Measurements from ENCODE around the gene TSPAN18. TPM values are rescaled to one million over a fixed set of nuclear protein-coding genes. Genes with fewer than 3 reads are reported as not detected.

Gene TSPAN18
- total RNA-seq, 1 experiment from 2014 or later = 18.3 TPM

GRCh38 chr11:44790211-44790610 is 63.4 kb downstream of the TSPAN18 start:
- no peaks in the 10 kb centered on the region for H3K4me1 ChIP-seq (ENCODE audit: control insufficient read depth in 1 of 2, insufficient read depth in 2 of 2, low read length in 2 of 2)
- no TSS peak for BruUV-seq (replicated peaks)
- no peaks in the 10 kb centered on the region for H3K9me2 ChIP-seq (ENCODE audit: insufficient read depth)
- no peak overlapping the region for H3K27ac ChIP-seq (ENCODE audit: low read depth, low read length)
- no peak overlapping the region for H3K4me3 ChIP-seq (replicated peaks in 1 of 2; ENCODE audit: low read depth in 1 of 2, low read length in 2 of 2)
- intact Hi-C loops (cut with micrococcal nuclease) = no loop called here
- no peak overlapping the region for H3K9ac ChIP-seq (ENCODE audit: low read length)
- no peaks in the 10 kb centered on the region for H3K79me2 ChIP-seq (ENCODE audit: insufficient read depth, low read length)
- POLR2A ChIA-PET = no interaction called here
- H4K20me1 ChIP-seq (ENCODE audit: insufficient read depth) = no peaks in the 10 kb centered on the region
- no peaks in the 10 kb centered on the region for H3K9me3 ChIP-seq (ENCODE audit: control insufficient read depth in 1 of 2, insufficient read depth in 1 of 2, low read depth in 1 of 2, low read length in 2 of 2)
- H3K36me3 ChIP-seq (ENCODE audit: control insufficient read depth in 1 of 2, insufficient read depth in 2 of 2, low read length in 2 of 2) = no peaks in the 10 kb centered on the region
- RAD21 ChIA-PET (ENCODE audit: low non-redundant PET in 1 of 2, low total read pairs in 2 of 2, uncharacterized antibody in 2 of 2, unreplicated experiment in 2 of 2) = no interaction called here
- TF ChIP-seq CEBPB (IDR thresholded peaks at IDR 0.05; ENCODE audit: low read depth) (no peak), SIN3A (IDR thresholded peaks at IDR 0.05; ENCODE audit: low read depth) (no peak), REST (IDR thresholded peaks at IDR 0.05; ENCODE audit: low read depth) (no peak), RAD21 (IDR thresholded peaks at IDR 0.05; ENCODE audit: low read depth) (no peak), EGR1 (IDR thresholded peaks at IDR 0.05; ENCODE audit: low read depth) (no peak), EZH2phosphoT487 (IDR thresholded peaks at IDR 0.05; ENCODE audit: borderline replicate concordance) (no peak), FOSL1 (IDR thresholded peaks at IDR 0.05; ENCODE audit: low read depth) (no peak), ZFX (IDR thresholded peaks at IDR 0.05) (no peak), ELF1 (IDR thresholded peaks at IDR 0.05; ENCODE audit: borderline replicate concordance, low read depth) (no peak), JUND (IDR thresholded peaks at IDR 0.05) (no peak), CBX3 (IDR thresholded peaks at IDR 0.05; ENCODE audit: low read depth) (no peak)
- H3K27me3 ChIP-seq (ENCODE audit: insufficient read depth, low read length) = no peaks in the 10 kb centered on the region
- H3K4me2 ChIP-seq (ENCODE audit: low read length) = no peak overlapping the region
- DNase-seq (ENCODE audit: low read depth, low spot score) (no peak), ATAC-seq (no peak)
- no peak overlapping the region for H2AFZ ChIP-seq (ENCODE audit: low read depth, low read length, poor library complexity, severe bottlenecking)
- CTCF ChIA-PET = no interaction called here

Measured in HCT116 (cell line).